Activated B cell treated with CpG ODN at 0.5 μM for 24 hours (primary cell): ENCODE data around the gene DAGLA. TPM values are rescaled to one million over a fixed set of nuclear protein-coding genes. Genes with fewer than 3 reads are reported as not detected.

Source experiments
- ATAC-seq: fragments of 200-7000 bp; cut with Tn5 transposase; one replicate; pipeline ENCODE4 v1.10.0; 2021; ENCODE audit warnings: low read depth, mild to moderate bottlenecking, moderate library complexity
- CTCF ChIA-PET: fragments of 350-600 bp; sonication (Branson Sonifier 250); formaldehyde crosslinking; loops from one replicate; lab custom pipeline; 2021; ENCODE audit warnings: antibody characterized with exemption; lab: Charles Lee
- POLR2A ChIA-PET: fragments of 350-600 bp; sonication (Branson Sonifier 250); formaldehyde crosslinking; loops from one replicate; lab custom pipeline; 2021; ENCODE audit warnings: antibody characterized with exemption; lab: Charles Lee
- DNase-seq: peaks from one replicate; pipeline ENCODE4 v3.0.0; 2022
- H3K27ac Mint-ChIP-seq: one replicate; pipeline ENCODE4 v1.8.0; 2020; ENCODE audit warnings: mixed read lengths
- H3K27me3 Mint-ChIP-seq: one replicate; pipeline ENCODE4 v1.8.0; 2021; ENCODE audit warnings: mixed read lengths
- H3K36me3 Mint-ChIP-seq: one replicate; pipeline ENCODE4 v1.8.0; 2021; ENCODE audit warnings: low read depth, mixed read lengths
- H3K4me1 Mint-ChIP-seq: one replicate; pipeline ENCODE4 v1.8.0; 2021; ENCODE audit warnings: mixed read lengths
- H3K4me3 Mint-ChIP-seq: one replicate; pipeline ENCODE4 v1.8.0; 2020; ENCODE audit warnings: mild to moderate bottlenecking, mixed read lengths
- H3K9me3 Mint-ChIP-seq: one replicate; pipeline ENCODE4 v1.8.0; 2020; ENCODE audit warnings: mixed read lengths
- intact Hi-C: fragments of 100-400 bp; cut with micrococcal nuclease; formaldehyde crosslinking; loops from one replicate; pipeline ENCODE4 v1.15.1; 2024
- total RNA-seq: library from RNA; stranded (reverse); gene quantifications from 2 replicates; pipeline ENCODE4 v1.2.3, GENCODE V29; 2022
- TF ChIP-seq, protein P1 (sequence below): fragments of 200-600 bp; IDR thresholded peaks from one replicate; pipeline ENCODE4 v1.8.0; 2022; ENCODE audit warnings: antibody characterized with exemption, mild to moderate bottlenecking

Gene DAGLA
- total RNA-seq, 1 donor from 2014 or later: not detected

DNA sequence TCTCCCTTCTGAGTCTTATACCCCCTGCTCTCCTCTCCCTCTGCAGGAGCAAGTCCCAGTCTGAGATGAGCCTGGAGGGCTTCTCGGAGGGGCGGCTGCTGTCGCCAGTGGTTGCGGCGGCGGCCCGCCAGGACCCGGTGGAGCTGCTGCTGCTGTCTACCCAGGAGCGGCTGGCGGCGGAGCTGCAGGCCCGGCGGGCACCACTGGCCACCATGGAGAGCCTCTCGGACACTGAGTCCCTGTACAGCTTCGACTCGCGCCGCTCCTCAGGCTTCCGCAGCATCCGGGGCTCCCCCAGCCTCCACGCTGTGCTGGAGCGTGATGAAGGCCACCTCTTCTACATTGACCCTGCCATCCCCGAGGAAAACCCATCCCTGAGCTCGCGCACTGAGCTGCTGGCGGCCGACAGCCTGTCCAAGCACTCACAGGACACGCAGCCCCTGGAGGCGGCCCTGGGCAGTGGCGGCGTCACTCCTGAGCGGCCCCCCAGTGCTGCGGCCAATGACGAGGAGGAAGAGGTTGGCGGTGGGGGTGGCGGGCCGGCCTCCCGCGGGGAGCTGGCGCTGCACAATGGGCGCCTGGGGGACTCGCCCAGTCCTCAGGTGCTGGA, 63.4 kb downstream of the DAGLA start:
- Mint-ChIP-seq H3K27me3 (no peaks in the 10 kb centered on the region), H3K9me3 (no peaks in the 10 kb centered on the region), H3K36me3 (no peaks in the 10 kb centered on the region), H3K27ac (no peak overlapping the region), H3K4me1 (no peaks in the 10 kb centered on the region), H3K4me3 (no peak overlapping the region)
- POLR2A ChIA-PET: no interaction called here
- TF ChIP-seq, protein P1, sequence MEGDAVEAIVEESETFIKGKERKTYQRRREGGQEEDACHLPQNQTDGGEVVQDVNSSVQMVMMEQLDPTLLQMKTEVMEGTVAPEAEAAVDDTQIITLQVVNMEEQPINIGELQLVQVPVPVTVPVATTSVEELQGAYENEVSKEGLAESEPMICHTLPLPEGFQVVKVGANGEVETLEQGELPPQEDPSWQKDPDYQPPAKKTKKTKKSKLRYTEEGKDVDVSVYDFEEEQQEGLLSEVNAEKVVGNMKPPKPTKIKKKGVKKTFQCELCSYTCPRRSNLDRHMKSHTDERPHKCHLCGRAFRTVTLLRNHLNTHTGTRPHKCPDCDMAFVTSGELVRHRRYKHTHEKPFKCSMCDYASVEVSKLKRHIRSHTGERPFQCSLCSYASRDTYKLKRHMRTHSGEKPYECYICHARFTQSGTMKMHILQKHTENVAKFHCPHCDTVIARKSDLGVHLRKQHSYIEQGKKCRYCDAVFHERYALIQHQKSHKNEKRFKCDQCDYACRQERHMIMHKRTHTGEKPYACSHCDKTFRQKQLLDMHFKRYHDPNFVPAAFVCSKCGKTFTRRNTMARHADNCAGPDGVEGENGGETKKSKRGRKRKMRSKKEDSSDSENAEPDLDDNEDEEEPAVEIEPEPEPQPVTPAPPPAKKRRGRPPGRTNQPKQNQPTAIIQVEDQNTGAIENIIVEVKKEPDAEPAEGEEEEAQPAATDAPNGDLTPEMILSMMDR: no peak
- ATAC-seq (no peak), DNase-seq (no peak)
- CTCF ChIA-PET: interaction anchor here (1.0 to 1.6 kb wide), 3 partner anchors 54 to 368 kb away, joined by 3 to 4 read pairs (median 3); no protein-coding TSS in a partner anchor
- intact Hi-C loops: no loop called here

DNA sequence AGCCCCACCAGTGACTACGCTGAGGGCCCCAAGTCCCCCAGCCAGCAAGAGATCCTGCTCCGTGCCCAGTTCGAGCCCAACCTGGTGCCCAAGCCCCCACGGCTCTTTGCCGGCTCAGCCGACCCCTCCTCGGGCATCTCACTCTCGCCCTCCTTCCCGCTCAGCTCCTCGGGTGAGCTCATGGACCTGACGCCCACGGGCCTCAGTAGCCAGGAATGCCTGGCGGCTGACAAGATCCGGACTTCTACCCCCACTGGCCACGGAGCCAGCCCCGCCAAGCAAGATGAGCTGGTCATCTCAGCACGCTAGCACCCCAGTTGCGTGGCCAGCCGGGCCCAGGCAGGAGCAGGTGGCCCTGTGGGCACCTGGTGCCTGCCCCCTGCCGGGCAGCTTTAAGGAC, 64.0 kb downstream of the DAGLA start:
- H3K4me1 Mint-ChIP-seq: no peaks in the 10 kb centered on the region
- TF ChIP-seq, protein P1: no peak
- H3K27ac Mint-ChIP-seq: no peak overlapping the region
- H3K27me3 Mint-ChIP-seq: peaks cover 2% of the 10 kb centered on the region
- POLR2A ChIA-PET: no interaction called here
- no peak overlapping the region for H3K4me3 Mint-ChIP-seq
- no peaks in the 10 kb centered on the region for H3K36me3 Mint-ChIP-seq
- no peak for DNase-seq
- no peaks in the 10 kb centered on the region for H3K9me3 Mint-ChIP-seq
- CTCF ChIA-PET: interaction anchor here (1.0 to 1.6 kb wide), 3 partner anchors 53 to 368 kb away, joined by 3 to 4 read pairs (median 3); no protein-coding TSS in a partner anchor
- intact Hi-C loops: no loop called here
- ATAC-seq: no peak

DNA sequence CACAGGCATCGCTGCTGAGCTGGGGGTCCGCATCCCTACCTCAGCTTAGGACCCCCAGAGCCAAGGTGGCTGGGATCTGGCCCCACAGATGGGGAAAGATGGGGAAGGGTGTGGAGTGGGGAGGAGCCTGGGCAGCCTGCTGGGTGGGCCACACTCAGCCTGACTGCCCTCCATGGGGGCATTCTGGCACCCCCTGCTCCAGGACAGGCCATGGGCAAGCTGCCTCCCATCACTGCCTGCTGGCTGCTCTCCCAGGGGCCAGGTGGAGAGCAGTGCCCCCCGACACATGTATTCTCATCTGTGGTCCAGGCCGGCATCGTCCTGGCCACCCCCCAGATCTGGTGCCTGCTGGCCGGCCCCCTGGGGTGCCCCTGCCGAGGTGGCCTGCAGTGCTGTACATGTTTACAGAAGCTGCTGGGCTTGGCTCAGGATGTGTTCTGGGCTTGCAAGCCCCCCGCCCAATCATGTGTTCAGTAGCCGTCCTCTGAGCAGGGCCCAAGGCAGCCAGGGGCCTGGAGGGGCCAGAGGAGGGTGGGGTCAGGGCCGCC, 64.5 kb downstream of the DAGLA start:
- Mint-ChIP-seq H3K36me3 (no peaks in the 10 kb centered on the region), H3K27me3 (peaks cover 7% of the 10 kb centered on the region), H3K4me3 (no peak overlapping the region), H3K9me3 (no peaks in the 10 kb centered on the region), H3K27ac (no peak overlapping the region), H3K4me1 (no peaks in the 10 kb centered on the region)
- ChIA-PET CTCF (interaction anchor here (1.0 to 1.6 kb wide), 3 partner anchors 53 to 367 kb away, joined by 3 to 4 read pairs (median 3); no protein-coding TSS in a partner anchor), POLR2A (no interaction called here)
- intact Hi-C loops: no loop called here
- DNase-seq (no peak), ATAC-seq (no peak)
- TF ChIP-seq, protein P1: no peak

- H3K27me3 Mint-ChIP-seq: peaks cover 11% of the 10 kb centered on the region
- H3K36me3 Mint-ChIP-seq: no peaks in the 10 kb centered on the region
- TF ChIP-seq, protein P1: no peak
- POLR2A ChIA-PET: no interaction called here
- H3K4me3 Mint-ChIP-seq: no peak overlapping the region
- no peak overlapping the region for H3K27ac Mint-ChIP-seq
- ATAC-seq (no peak), DNase-seq (no peak)
- no peaks in the 10 kb centered on the region for H3K9me3 Mint-ChIP-seq
- CTCF ChIA-PET: interaction anchor here (3.1 kb wide), 1 partner anchor 362 kb away, joined by 20 read pairs; no protein-coding TSS in a partner anchor
- no peaks in the 10 kb centered on the region for H3K4me1 Mint-ChIP-seq
- intact Hi-C loops: no loop called here
Measured at GRCh38 chr11:61745781-61746441, 65.7 kb downstream of the DAGLA start.
